ENCODE results near the gene OPCML. TPM values are rescaled to one million over a fixed set of nuclear protein-coding genes. Genes with fewer than 3 reads are reported as not detected.

OPCML gene
- total RNA-seq, 1 experiment from 2014 or later: 0.13 TPM

DNA sequence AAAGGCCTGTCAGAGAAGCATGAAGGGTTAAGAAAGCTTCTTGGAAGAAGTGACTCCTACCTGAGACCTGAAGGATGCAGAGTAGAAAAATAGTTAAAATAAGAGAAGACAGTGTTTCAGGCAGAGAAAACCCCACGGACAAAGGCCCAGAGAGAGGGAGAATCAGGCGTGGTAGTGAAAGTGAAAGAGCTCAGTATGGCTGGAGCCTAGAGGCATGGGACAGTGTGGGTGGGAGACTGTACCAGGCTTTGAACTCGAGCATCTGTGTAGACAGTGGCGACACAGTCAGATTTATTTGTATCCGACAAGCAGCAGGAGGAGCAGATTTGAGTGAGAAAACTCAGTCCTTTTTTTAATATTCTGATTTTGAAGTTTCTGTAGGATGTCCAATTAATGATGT is 360.0 kb downstream of the OPCML start:
- no peak overlapping the region for H3K4me3 ChIP-seq (ENCODE audit: low read depth, low read length, poor library complexity, severe bottlenecking)
- no peaks in the 10 kb centered on the region for H3K4me1 ChIP-seq (ENCODE audit: insufficient read depth, low read length, poor library complexity, severe bottlenecking)
- no peaks in the 10 kb centered on the region for H3K27me3 ChIP-seq (replicated peaks; ENCODE audit: insufficient read depth, low read depth, low read length, poor library complexity)
- no peak overlapping the region for H3K27ac ChIP-seq (ENCODE audit: low read depth, low read length, poor library complexity, severe bottlenecking)
- intact Hi-C loops (cut with micrococcal nuclease; ENCODE audit: unreplicated experiment): no loop called here
- DNase-seq (ENCODE audit: low spot score): no peak
- CTCF ChIA-PET: no interaction called here
- no peak for TF ChIP-seq EZH2 (IDR thresholded peaks at IDR 0.05; ENCODE audit: borderline replicate concordance, low read depth, low read length, poor library complexity, severe bottlenecking)
- TF ChIP-seq, protein P1, sequence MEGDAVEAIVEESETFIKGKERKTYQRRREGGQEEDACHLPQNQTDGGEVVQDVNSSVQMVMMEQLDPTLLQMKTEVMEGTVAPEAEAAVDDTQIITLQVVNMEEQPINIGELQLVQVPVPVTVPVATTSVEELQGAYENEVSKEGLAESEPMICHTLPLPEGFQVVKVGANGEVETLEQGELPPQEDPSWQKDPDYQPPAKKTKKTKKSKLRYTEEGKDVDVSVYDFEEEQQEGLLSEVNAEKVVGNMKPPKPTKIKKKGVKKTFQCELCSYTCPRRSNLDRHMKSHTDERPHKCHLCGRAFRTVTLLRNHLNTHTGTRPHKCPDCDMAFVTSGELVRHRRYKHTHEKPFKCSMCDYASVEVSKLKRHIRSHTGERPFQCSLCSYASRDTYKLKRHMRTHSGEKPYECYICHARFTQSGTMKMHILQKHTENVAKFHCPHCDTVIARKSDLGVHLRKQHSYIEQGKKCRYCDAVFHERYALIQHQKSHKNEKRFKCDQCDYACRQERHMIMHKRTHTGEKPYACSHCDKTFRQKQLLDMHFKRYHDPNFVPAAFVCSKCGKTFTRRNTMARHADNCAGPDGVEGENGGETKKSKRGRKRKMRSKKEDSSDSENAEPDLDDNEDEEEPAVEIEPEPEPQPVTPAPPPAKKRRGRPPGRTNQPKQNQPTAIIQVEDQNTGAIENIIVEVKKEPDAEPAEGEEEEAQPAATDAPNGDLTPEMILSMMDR (conservative IDR thresholded peaks at IDR 0.05; ENCODE audit: low read depth, low read length): no peak
- no peaks in the 10 kb centered on the region for H3K9me3 ChIP-seq (ENCODE audit: low read depth, low read length, poor library complexity, severe bottlenecking)
- H3K36me3 ChIP-seq (ENCODE audit: insufficient read depth, low read length, poor library complexity, severe bottlenecking): no peaks in the 10 kb centered on the region
- BruUV-seq (replicated peaks): no TSS peak
- POLR2A ChIA-PET (ENCODE audit: low non-redundant PET): no interaction called here

DNA sequence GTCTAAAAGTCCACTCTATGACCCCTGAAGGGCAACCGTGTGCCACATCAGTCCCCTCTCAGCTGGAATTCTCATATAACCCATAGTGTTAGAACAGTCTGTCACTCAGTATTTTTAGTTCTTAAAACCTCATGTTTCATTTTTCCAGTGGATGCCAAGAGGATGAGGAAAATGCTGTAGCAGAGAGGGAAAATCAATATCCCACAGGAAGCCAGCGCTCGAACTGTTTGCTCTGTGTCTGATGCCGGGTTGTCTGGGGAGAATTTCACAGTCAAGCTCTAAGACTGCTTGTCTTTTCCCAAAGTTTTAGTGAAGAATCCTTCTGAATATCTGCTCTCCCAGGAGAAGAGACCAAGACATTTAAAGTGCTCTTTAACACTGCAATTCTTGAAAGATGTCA is 360.9 kb downstream of the OPCML start:
- Histone ChIP-seq H3K4me3 (ENCODE audit: low read depth, low read length, poor library complexity, severe bottlenecking) (no peak overlapping the region), H3K27ac (ENCODE audit: low read depth, low read length, poor library complexity, severe bottlenecking) (no peak overlapping the region), H3K27me3 (replicated peaks; ENCODE audit: insufficient read depth, low read depth, low read length, poor library complexity) (no peaks in the 10 kb centered on the region), H3K4me1 (ENCODE audit: insufficient read depth, low read length, poor library complexity, severe bottlenecking) (no peaks in the 10 kb centered on the region), H3K36me3 (ENCODE audit: insufficient read depth, low read length, poor library complexity, severe bottlenecking) (no peaks in the 10 kb centered on the region), H3K9me3 (ENCODE audit: low read depth, low read length, poor library complexity, severe bottlenecking) (no peaks in the 10 kb centered on the region)
- intact Hi-C loops (cut with micrococcal nuclease; ENCODE audit: unreplicated experiment): no loop called here
- TF ChIP-seq, protein P1 (conservative IDR thresholded peaks at IDR 0.05; ENCODE audit: low read depth, low read length): no peak
- TF ChIP-seq EZH2 (IDR thresholded peaks at IDR 0.05; ENCODE audit: borderline replicate concordance, low read depth, low read length, poor library complexity, severe bottlenecking): no peak
- ChIA-PET CTCF (no interaction called here), POLR2A (ENCODE audit: low non-redundant PET) (no interaction called here)
- no peak for DNase-seq (ENCODE audit: low spot score)
- BruUV-seq (replicated peaks): no TSS peak

DNA sequence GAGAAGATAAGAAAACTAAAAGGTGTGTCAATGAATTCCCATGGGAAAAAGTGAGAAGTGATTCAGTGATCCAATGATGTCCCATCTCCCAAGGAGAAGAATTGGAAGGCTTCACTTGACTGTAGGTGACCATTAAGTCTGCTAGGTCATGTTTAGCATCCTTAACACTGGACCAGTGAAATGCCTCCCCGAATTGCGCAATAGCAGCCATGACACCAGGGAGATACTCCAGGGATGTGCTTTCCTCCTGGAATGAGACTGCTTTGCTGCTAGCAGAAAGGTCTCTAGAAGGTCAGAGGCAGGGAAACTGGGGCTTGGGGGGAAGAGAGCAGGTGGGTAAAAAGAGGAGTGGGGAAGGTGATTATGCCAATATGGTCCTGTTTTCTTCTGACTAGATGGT is 364.3 kb downstream of the OPCML start:
- no peak overlapping the region for H3K27ac ChIP-seq (ENCODE audit: low read depth, low read length, poor library complexity, severe bottlenecking)
- H3K4me1 ChIP-seq (ENCODE audit: insufficient read depth, low read length, poor library complexity, severe bottlenecking): no peaks in the 10 kb centered on the region
- CTCF ChIA-PET: no interaction called here
- no peak for DNase-seq (ENCODE audit: low spot score)
- no TSS peak for BruUV-seq (replicated peaks)
- H3K4me3 ChIP-seq (ENCODE audit: low read depth, low read length, poor library complexity, severe bottlenecking): no peak overlapping the region
- POLR2A ChIA-PET (ENCODE audit: low non-redundant PET): no interaction called here
- no peaks in the 10 kb centered on the region for H3K27me3 ChIP-seq (replicated peaks; ENCODE audit: insufficient read depth, low read depth, low read length, poor library complexity)
- intact Hi-C loops (cut with micrococcal nuclease; ENCODE audit: unreplicated experiment): no loop called here
- no peaks in the 10 kb centered on the region for H3K36me3 ChIP-seq (ENCODE audit: insufficient read depth, low read length, poor library complexity, severe bottlenecking)
- no peak for TF ChIP-seq EZH2 (IDR thresholded peaks at IDR 0.05; ENCODE audit: borderline replicate concordance, low read depth, low read length, poor library complexity, severe bottlenecking)
- TF ChIP-seq, protein P1 (conservative IDR thresholded peaks at IDR 0.05; ENCODE audit: low read depth, low read length): no peak
- no peaks in the 10 kb centered on the region for H3K9me3 ChIP-seq (ENCODE audit: low read depth, low read length, poor library complexity, severe bottlenecking)

Measured in A673 (cell line).